Measurements from ENCODE around the gene BPI.

DNA sequence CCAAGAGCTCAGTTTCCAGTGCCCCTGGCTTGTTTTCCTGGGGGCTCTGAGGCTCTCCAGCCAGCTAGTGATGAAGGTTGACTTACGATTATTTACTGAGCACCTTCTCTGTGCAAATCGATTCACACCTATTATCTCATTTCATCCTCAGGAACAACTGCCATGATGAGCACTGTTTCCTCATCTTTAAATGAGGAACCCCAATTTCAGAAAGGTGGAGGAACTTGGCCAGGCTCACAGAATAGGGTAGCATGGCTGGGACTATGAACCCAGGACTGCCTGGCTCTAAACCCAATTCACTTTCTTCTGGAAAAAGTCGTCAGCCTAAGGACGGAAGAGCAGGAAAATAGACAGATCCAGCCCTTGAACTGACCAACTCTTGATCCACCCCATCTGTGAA is 3.5 kb upstream of the BPI start:
- TF ChIP-seq, protein P1, sequence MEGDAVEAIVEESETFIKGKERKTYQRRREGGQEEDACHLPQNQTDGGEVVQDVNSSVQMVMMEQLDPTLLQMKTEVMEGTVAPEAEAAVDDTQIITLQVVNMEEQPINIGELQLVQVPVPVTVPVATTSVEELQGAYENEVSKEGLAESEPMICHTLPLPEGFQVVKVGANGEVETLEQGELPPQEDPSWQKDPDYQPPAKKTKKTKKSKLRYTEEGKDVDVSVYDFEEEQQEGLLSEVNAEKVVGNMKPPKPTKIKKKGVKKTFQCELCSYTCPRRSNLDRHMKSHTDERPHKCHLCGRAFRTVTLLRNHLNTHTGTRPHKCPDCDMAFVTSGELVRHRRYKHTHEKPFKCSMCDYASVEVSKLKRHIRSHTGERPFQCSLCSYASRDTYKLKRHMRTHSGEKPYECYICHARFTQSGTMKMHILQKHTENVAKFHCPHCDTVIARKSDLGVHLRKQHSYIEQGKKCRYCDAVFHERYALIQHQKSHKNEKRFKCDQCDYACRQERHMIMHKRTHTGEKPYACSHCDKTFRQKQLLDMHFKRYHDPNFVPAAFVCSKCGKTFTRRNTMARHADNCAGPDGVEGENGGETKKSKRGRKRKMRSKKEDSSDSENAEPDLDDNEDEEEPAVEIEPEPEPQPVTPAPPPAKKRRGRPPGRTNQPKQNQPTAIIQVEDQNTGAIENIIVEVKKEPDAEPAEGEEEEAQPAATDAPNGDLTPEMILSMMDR (conservative IDR thresholded peaks at IDR 0.05 in 1 of 2, IDR thresholded peaks at IDR 0.05 in 1 of 2; ENCODE audit: low read depth in 1 of 2, low read length in 2 of 2), result no peak
- TF ChIP-seq EZH2 (IDR thresholded peaks at IDR 0.05; ENCODE audit: low read length, missing control alignments), result no peak

Data from fibroblast of lung (primary cell).